Stimulated activated CD4-positive, alpha-beta T cell treated with anti-CD3 and anti-CD28 coated beads, Interleukin-2, amount 100 ng/mL, for 24 hours (primary cell): ENCODE results near the gene ZNF236.
A peak's percentile ranks its signal among the peaks of the same experiment; 100 is the strongest.
"Not testable (repeated sequence)": the region's sequence is repeated elsewhere in the genome, so short reads cannot be mapped to it uniquely, and the experiment has no call there.

Source experiments
- DNase-seq, 2 donors: peaks; one replicate each; pipeline ENCODE4 v3.0.0-alpha.2; 2020

ZNF236 gene

DNA sequence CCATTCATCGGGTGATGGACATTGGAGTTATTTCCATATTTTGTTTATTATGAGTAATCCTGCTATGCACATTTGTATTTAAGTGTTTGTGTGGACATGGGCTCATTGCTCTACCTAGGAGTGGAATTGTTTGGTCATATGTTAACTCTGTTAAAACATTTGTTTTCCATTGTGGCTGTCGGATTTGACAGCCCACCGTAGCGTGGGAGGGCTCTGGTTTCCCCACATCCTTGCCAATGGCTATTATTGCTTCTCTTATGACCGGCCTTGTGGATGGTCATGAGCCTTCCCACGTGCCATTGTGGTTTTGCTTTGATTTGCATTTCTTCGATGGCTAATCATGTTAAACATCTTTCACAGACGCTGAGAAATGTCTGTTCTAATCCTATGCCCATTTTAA, 92.0 kb downstream of the ZNF236 start:
- no peak for DNase-seq

DNA sequence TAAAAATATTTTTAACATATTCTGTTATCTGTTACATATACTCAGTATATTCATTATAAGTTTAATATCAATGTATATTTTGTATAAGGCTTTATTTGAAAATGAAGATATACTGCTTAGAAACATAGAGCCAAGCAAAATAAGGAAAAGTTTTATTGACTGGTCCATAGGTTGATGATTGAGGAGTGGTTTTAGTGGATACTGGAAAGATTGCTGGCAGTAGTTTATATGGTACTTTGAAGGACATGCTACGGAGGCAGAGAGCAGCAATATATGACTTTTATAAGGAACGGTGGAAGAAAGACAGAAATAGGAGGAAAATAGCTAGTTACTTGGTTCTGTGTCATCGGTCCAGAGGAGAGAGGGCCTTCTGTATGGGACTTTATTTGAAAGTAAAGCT, 92.4 kb downstream of the ZNF236 start:
- DNase-seq: no peak

DNA sequence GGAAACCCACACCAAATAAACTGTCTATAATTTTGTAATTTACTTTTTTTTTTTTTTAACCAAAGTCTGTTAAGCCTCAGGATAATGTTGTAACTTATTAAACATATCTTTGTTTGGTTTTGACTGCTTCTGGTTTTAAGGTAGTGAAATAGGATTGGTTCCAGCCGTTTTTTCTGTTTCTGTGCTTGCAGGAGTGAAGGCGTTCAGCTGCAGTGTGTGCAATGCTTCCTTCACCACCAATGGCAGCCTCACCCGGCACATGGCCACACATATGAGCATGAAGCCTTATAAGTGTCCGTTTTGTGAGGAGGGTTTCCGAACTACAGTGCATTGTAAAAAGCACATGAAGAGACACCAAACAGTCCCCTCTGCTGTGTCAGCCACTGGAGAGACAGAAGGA, 93.1 kb downstream of the ZNF236 start:
- DNase-seq: no peak

DNA sequence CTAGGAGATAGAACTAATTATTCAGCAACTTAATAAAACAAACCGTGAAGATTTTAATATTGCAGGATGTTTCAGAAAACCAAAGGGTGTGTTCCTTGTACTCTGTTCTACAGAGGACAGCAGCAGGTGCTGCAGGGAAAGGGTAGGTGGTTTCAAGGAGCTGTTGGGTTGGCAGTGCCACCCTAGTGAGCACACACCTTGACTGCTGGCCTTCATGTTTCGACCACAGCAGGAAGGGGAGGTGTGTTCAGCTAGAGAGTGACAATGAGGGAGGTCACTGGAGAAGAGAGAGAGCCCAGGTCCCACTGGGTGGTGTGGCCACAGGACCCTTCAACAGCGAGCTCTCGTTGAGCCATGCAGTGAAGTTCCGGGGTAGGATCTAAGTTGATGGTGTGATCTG, 98.6 kb downstream of the ZNF236 start:
- no peak for DNase-seq

DNA sequence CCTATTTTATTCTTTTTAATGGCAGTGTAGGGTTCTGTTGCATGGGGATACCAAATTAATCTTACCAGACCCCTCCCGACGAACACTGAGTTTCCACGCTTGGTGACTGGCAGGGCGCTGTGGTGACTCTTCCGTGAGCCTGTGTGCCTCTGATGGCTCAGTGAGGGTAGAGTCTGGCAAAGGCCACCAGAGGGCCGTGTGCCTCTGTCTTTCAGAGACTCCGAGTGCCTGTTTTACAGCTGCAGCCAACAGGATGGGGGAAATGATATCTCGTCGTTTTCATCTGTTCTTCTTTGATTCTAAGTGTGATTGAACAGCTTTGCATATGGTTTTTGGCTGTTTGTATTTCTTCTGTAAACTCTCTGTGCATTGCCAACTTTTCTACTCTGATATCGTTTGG, 99.8 kb downstream of the ZNF236 start:
- peak; percentile 37 to 39 for DNase-seq

DNA sequence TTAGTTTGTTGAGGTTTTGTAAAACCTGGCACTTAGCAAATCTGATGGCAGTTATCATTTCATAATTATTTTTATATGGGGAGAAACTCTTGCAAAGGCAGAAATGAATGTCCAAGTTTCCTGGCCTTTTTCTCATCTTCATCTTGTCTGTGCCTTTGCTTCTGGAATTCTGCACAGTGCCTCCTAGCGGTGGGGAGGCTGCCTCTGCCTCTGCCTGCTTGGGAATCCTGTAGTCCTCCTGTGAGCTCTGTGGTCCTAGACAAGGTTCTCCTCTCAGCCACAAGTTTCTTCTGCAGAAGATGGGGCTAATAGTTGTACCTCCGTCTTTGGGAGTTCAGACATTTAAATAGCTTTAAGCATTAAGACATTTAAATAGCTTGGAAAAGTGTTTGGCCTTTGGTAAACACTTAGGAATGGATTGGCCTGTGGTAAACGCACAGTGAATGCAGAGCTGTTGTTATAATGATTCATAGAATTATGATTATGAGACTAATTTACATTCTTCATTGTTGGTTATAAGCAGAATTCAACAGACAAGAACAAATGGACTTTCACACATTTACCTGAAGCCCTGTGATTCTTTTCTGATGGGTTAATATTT, 101.2 kb downstream of the ZNF236 start:
- DNase-seq: no peak

DNA sequence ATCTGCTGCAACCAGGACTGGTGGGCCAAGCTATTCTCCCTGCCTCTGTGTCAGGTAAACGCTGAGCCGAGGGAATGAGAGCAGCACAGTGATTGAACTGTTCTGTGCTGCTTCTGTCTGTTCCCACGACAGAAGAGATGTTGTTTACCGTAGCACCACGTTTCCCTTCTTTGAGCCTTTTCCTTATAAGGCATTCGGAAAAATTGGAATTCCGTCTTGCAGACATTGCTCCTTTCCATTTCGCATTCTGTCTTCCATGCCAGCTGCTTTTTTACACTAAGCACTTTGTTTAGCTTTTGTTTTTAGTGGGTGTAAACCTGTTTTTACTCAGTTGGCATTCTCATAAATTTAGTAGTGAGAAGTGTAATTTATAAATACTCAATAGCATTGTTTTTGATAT, 103.1 kb downstream of the ZNF236 start:
- no peak for DNase-seq

DNA sequence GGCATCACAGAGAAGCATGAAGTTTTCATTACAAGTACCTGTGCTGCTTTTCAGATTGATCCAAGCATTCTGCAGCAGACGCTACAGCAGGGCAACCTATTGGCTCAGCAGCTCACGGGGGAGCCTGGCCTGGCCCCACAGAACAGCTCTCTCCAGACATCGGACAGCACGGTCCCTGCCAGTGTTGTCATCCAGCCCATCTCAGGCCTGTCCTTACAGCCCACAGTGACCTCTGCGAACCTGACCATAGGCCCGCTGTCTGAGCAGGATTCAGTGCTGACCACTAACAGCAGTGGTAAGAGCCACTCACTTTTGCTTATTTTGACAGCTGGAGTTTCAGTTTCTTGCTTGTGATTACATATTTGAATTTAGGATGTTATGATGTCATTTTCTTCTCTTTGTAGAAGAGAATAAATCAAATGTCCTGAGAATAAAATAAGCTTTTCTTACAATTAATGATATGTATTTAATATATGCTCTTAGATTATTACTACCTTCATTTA, 104.9 kb downstream of the ZNF236 start:
- no peak for DNase-seq

DNA sequence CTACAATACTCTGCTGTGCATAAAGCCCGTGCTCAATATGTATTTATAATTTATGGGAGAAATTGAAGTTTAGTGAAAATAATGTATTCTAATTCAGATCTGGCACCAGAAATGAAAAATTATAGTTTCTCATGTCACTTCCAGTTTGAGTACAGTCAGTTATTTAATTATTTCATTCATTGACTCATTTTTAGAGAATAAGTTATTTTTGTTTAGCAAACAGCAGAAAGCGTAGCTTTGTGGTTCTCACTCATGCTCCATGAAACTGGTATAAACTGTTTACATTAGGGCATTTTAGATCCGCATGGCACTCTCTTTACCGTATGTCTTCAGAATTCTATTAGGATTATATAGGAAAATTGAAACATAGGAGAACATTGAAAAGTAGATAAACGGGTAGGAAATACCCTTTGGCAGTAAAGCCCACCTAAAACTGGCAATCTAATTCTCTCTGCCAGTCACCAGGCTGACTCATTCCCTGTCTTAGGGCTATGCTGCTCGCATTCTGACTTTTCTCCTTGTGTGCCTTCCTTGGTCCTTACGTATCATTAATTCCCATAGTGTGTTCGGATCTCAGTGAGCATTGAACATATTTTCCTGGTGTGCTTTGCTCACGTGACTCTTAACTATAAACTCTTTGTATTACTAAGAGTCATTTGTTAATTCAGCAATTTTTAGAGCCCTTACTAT, 106.0 kb downstream of the ZNF236 start:
- no peak for DNase-seq

DNA sequence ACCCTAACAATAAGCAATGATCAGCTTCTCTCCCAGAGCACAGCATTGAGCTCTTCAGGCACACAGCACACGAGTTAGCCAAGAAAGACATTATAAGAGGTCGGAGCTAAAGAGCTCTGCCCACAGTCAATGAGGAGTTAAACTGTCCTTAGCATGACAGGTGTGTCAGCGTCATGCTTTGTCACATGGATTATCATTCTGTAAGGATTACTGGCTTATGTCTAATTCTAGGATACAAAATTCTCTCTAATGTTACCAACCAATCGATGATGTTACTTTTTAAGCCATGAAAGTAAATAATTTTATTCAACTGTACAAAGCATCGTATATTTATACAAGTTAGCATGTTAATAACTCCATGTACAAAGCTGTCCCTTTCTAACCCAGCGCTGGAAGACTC, 108.8 kb downstream of the ZNF236 start:
- DNase-seq: no peak

DNA sequence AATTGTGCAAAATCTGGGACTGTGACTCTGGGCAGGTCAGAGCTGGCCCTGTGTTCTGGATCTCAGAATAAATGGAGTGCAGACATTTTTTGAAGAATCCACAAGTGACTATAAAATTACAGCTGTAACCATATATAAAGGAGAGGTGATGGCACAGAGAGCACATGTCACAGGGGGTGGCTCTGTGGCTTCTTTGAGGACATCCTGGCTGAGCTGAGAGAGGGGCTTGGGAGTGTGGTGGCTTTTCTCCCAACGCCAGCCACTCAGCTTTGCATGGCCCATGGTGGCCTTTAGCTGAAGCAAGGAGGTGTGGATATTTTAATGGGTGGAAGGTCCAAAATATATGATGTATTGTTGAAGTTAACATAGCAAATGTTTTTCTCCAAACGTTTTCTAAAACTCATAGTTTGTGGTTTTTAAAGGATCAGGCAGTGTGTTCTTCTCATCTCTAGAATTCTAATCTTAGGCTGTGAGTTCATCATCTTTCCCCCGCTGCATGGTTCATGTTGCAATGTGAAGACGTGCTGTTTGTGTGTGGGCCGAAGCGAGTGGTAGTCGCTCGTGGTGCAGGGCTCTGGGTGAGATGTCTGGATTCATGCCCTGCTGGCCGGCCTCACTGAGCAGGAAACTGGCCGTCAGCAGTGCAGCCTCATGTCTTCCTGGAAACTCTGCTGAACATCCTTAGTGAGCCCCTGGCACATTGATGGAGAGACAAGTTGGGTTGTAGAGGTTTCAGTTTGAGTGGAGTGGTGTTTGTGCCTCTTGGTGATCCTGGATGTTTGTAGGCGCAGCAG, 109.9 kb downstream of the ZNF236 start:
- DNase-seq: no peak

DNA sequence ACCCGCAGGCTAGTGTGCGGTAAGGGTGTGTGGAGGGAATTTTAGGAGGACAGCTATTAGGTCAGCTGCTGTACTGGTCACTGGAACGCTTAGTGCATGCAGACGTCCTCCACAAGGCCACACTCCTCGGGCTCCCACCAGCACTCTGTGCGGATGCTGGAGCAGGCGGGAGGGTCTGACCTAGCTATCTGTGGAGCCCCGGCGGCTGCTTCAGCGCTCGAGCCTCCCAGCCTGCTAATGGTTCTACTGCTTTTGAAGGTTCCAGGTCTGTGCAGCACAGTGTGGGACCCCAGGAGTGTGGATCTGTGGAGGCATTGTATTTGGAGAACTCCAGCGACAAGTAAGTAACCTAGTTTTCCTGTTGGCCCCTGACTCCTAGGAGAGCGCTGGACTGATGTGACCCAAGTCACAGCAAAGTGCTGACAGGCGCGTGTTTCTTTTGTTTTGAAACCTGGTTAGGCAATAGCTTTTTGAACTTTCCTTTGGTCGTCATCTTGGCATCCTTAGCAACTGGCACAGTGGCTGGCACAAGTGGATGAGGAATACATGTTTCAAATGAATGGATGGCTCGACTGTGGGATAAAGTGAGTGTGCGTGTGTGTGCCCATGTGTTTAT, 113.5 kb downstream of the ZNF236 start:
- no peak for DNase-seq

DNA sequence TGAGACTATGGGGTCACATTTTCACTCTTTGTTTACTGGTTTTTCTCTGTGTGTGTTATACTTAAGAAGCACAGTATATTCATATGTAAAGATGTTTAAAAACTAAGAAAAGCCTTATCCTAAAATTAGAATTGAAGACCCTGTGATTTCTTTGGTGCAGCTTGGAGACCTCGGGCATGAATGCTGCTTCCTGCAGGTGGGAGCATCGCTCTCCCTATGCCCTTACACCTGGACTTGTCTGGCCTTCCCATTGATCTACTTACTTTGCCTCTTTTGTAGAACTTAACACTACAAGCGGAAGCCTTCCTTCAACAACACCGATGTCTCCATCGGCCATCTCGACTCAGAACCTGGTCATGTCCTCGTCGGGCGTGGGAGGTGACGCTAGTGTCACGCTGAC, 114.5 kb downstream of the ZNF236 start:
- no peak for DNase-seq

DNA sequence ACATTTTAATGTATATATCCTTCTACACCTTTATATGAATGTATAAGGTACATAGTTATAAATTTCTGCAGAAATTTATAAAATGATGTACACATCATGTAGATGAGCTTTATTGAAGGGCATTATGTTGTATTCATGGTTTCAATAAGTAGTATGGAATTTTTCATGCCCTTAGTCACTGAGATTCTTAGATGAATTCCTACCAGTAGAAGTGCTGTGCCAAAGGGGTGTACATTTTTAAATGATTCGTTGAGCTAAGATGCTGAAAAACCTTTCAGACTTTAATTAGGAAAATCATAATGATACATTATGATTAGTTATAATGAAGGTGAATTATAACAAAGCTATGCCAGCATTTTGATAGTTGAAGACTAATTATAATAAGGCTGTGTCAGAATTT, 115.2 kb downstream of the ZNF236 start:
- no peak for DNase-seq

DNA sequence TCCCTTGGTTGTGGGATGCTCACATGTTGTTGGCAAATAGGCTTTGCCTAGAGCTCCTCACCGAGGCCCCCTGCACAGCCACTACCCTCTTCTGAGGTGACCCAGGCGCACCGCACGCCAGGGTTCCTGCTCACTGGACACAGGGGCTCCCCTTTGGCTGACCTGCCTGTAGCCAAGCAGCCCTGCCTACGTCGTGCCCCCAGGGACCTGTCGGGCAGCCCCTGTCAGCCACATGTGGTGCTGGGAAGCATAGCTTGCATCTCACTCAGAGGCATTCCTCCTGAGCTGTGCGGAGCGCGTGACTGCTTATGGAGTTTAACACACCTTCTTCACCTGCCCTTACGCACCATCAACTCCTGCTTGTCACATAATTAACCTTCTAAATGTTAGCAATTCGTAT, 116.3 kb downstream of the ZNF236 start:
- no peak for DNase-seq

DNA sequence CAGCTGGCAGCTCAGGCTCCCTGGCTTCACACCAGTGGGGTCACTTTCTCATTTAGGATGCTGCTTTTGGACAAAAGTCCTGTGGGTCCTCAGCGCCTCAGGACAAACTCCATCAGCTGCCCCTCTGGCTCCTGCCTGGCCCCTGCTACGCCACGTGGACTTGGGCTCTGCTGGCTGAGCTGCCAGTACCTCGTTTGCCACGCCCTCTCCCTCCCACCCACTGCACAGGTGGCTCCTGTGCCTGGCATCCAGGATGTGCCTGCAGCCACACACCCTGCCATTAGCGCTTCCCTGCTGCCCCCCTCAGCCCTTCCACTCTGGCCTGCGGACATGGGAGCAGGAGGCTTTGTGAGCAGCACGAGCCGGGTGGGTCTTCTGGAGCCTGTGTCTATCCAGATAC, 118.9 kb downstream of the ZNF236 start:
- DNase-seq: no peak

DNA sequence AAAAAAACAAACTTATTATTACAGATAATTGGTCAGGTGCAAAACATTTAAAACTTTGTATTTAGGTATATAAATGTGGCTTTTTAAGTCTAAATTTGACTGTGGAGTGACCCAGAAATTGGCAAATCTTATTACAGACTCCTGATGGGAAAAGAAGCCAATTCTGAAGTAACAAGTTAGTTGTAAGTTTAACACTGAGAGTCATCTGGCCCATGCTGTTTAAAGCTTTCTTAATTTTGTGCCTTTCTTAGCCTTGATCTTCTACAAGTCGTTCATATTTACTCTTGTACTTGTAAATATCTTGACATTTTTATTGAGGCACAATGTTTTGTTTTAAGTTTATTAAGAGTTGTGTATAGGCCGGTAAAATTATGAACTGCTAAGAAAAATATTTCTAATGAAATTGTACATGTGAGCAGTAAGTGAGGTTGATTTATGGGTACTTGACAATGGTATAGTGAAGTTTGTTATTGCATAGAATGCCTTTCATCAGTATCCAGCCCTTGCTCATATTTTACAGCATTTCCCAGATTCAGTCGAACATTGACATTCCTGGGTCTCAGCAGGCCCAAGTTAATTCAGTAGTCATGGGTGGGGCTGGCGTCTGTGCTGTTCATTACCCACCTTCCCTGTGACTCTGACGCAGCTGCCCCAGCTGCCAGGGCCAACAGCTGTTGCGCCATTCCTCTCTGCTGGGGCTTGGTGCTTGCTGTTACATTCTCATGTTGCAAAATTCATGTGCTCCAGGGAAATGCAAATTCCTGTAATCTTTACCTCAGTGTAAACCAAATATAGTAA, 121.4 kb downstream of the ZNF236 start:
- no peak for DNase-seq

DNA sequence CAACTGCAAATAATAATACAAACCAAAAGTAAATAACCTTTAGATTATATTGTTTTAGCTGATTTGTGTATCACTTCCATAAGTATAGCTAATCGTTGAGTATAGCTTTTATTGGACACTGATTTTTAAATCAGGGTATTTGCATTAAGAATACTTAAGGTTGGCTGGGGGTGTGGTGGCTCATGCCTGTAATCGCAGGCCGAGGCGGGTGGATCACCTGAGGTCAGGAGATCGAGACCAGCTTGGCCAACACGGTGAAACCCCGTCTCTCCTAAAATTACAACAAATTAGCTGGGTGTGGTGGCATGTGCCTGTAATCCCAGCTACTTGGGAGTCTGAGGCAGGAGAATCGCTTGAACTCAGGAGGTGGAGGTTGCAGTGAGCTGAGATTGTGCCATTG, 122.0 kb downstream of the ZNF236 start:
- DNase-seq: not testable (repeated sequence)

DNA sequence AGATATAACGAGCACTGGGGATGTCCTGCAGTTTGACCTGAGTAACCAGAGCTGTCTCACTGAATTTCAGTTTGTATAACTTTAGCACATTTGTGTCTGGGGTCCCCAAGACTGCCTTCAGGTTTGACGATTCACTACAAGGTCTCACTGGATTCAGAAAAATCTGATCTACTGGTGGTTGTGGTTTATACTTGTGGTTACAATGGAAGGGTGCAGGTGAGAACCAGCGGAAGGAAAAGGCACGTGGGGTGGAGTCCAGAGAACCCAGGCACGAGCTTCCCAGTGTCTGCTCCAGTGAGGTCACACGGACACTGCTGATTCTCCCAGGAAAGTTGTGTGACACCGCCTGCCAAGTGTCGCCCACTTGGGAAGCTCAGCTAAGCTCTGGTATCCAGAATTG, 126.0 kb downstream of the ZNF236 start:
- DNase-seq: no peak

DNA sequence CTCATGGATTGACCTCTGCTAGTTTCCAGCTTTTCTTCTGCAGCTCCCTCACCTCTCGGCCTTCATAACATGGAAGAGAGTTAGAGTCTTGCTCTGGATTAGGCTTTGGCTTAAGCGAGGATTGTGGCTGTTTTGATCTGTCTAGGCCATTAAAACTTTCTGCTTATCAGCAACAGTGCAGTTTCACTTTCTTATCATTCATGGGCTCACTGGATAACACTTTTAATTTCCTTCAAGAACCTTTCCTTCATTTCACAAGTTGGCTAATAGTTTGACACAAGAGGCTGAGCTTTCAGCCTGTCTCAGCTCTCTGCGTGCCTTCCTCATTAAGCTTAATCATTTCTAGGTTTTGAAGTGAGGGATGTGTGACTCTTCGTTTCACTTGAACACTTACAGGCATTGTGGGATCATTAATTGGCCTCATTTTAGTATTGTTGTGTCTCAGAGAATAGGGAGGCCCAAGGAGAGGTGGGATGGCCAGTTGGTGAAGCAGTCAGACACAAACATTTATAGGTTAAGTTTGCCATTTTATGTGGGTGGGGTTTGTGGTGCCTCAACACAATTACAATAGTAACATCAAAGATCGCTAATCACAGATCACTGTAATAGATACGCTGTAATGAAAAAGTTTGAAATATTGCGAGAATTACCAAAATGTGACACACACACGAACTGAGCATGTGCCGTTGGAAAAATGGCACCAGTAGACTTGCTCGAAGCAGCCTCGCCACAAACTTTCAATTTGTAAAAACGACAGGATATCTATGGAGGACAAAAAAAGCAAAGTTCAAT, 129.3 kb downstream of the ZNF236 start:
- DNase-seq: no peak

DNA sequence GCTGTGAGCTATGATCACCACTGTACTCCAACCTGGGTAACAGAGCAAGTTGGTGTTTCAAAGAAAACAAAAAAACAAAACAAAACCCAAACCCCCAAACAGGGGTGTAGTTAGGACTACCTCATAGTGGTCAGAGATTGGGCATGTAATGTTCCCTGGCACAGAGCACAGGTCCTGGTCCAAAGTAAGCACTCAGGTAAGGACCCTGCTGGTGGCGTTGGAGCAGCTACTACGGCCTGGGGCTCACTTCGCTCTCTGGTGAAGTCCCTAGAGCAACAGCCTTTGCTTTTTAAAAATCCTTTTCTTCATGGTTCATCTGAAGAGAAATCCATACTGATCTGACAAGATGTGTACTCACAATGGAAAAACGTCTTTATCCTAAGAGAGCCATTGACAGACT, 130.4 kb downstream of the ZNF236 start:
- no peak for DNase-seq

DNA sequence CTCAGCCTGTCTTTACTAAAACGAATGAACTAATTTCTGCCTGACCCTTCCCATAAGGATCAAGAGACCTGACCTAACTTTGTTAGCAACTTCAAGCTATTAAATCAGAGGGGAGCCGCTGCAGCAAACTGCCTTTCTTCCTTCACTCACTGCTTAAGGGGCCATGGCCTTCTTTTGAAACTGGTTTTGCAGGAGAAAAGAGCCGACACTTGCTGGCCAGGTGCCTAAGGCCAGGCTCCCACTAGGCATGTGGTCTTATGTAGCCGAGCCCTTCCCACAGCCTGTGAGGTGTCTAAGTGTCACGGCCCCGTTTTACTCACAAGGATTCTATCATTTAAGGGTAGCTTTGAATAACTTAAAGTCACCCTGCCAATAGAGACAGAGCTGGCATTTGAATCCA, 130.8 kb downstream of the ZNF236 start:
- DNase-seq: no peak
